Caco-2 (cell line): ENCODE results near the gene BTBD9. TPM values are rescaled to one million over a fixed set of nuclear protein-coding genes. Genes with fewer than 3 reads are reported as not detected.

Experiments used
- Bru-seq: library from RNA; stranded (reverse); fragments of 400-500 nt; gene quantifications from one replicate; lab custom pipeline; 2021; lab: Mats Ljungman, UMichigan
- BruChase-seq, 2 experiments: library from RNA; stranded (reverse); fragments of 400-500 nt; gene quantifications; one replicate each; lab custom pipeline; 2021; lab: Mats Ljungman, UMichigan
- BruUV-seq: library from RNA; stranded (reverse); fragments of 400-500 nt; replicated peaks from 2 replicates; lab custom pipeline; 2021; lab: Mats Ljungman, UMichigan
- CTCF ChIA-PET: fragments of 300-600 bp; sonication (Branson Sonifier 250); formaldehyde crosslinking; loops from one replicate; lab custom pipeline; 2022; ENCODE audit warnings: antibody characterized with exemption; lab: Charles Lee
- POLR2A ChIA-PET: fragments of 300-600 bp; sonication (Branson Sonifier 250); formaldehyde crosslinking; loops from one replicate; lab custom pipeline; 2022; ENCODE audit warnings: antibody characterized with exemption; lab: Charles Lee
- DNase-seq, 2 experiments: peaks; one replicate each; pipeline versions ENCODE4 v3.0.0 to v3.0.0-alpha.2; 2020 to 2022
- H3K27me3 ChIP-seq: replicated peaks from 2 replicates; pipeline ENCODE4 v1.6.0; 2011; ENCODE audit warnings: low read length; ENCODE audit not compliant: control insufficient read depth, insufficient read depth
- H3K36me3 ChIP-seq: 2 replicates; pipeline ENCODE4 v1.5.1; 2011; ENCODE audit warnings: low read length; ENCODE audit not compliant: control insufficient read depth, insufficient read depth
- H3K4me1 ChIP-seq: fragments of 250-450 bp; sonication (Bioruptor Pico); 2 replicates; pipeline ENCODE4 v1.5.1; 2020; ENCODE audit warnings: mild to moderate bottlenecking
- H3K4me3 ChIP-seq: 2 replicates; pipeline ENCODE4 v1.5.1; 2011; ENCODE audit warnings: low read depth, mild to moderate bottlenecking, control low read depth, low read length
- H3K9me3 ChIP-seq: fragments of 250-450 bp; sonication (Bioruptor Pico); 2 replicates; pipeline ENCODE4 v1.5.1; 2020; ENCODE audit warnings: mild to moderate bottlenecking, moderate library complexity
- H3K27ac Mint-ChIP-seq: one replicate; pipeline ENCODE4 v1.8.0; 2022; ENCODE audit warnings: mixed read lengths; ENCODE audit not compliant: unreplicated experiment
- H3K27me3 Mint-ChIP-seq: one replicate; pipeline ENCODE4 v1.8.0; 2022; ENCODE audit warnings: mixed read lengths; ENCODE audit not compliant: insufficient read depth, unreplicated experiment
- H3K36me3 Mint-ChIP-seq: one replicate; pipeline ENCODE4 v1.8.0; 2022; ENCODE audit warnings: mild to moderate bottlenecking, mixed read lengths; ENCODE audit not compliant: insufficient read depth, unreplicated experiment
- H3K4me1 Mint-ChIP-seq: one replicate; pipeline ENCODE4 v1.8.0; 2022; ENCODE audit warnings: low read depth, mixed read lengths; ENCODE audit not compliant: unreplicated experiment
- H3K4me3 Mint-ChIP-seq: one replicate; pipeline ENCODE4 v1.8.0; 2022; ENCODE audit warnings: mild to moderate bottlenecking, moderate library complexity, mixed read lengths; ENCODE audit not compliant: unreplicated experiment
- H3K9me3 Mint-ChIP-seq: one replicate; pipeline ENCODE4 v1.8.0; 2022; ENCODE audit warnings: mixed read lengths; ENCODE audit not compliant: unreplicated experiment
- CTCF ChIP-seq, 2 experiments: fragments of 200-600 bp in 1 of 2; IDR thresholded peaks; 1 replicate in 1 of 2; 2 replicates in 1 of 2; pipeline versions ENCODE4 v1.5.1 to v1.8.0; 2011 to 2022; ENCODE audit warnings: antibody characterized with exemption in 1 of 2, control low read depth in 1 of 2, inconsistent platforms in 1 of 2, low read depth in 1 of 2, low read length in 1 of 2, mild to moderate bottlenecking in 1 of 2, moderate library complexity in 1 of 2; ENCODE audit not compliant: insufficient read depth in 1 of 2, severe bottlenecking in 1 of 2, unreplicated experiment in 1 of 2
- intact Hi-C: fragments of 100-400 bp; cut with micrococcal nuclease; formaldehyde crosslinking; loops from one replicate; pipeline ENCODE4 v1.10.0; 2022; ENCODE audit not compliant: unreplicated experiment
- long read RNA-seq: library from polyadenylated mRNA; stranded (forward); transcript quantifications from one replicate; pipeline ENCODE4 v2.0.0, GENCODE V29; 2022
- total RNA-seq: library from RNA; stranded (reverse); gene quantifications from 2 replicates; pipeline ENCODE4 v1.2.3, GENCODE V29; 2022

BTBD9 gene
- 19.0 and 19.6 TPM in 2 replicates for total RNA-seq
- Bru-seq, nascent RNA = percentile 72 among the genes with signal in this experiment
- percentile 74 among the genes with signal in this experiment for BruChase-seq, experiment 1, labeled RNA remaining after a 2-hour chase
- percentile 65 among the genes with signal in this experiment for BruChase-seq, experiment 2, labeled RNA remaining after a 6-hour chase
- long read RNA-seq, partial matches to known transcripts = 0 of 5 reads
- long read RNA-seq, other reads (novel, unspliced or antisense) = 5 of 5 reads

- intact Hi-C loops = loop anchor here (2.0 kb wide), 1 partner anchor 27 kb away; no protein-coding TSS in a partner anchor
- DNase-seq = peak; percentile 71 to 83
- no peaks in the 10 kb centered on the region for H3K27me3 Mint-ChIP-seq
- peak within 1 kb of the TSS; percentile 85 for H3K27ac Mint-ChIP-seq
- no TSS peak for BruUV-seq
- ChIA-PET POLR2A (interaction anchor here (0.6 kb wide), 5 partner anchors 34 to 1127 kb away, joined by 3 to 6 read pairs (median 4); no protein-coding TSS in a partner anchor), CTCF (interaction anchor here (0.6 to 0.7 kb wide), 6 partner anchors 11 to 758 kb away, joined by 3 to 5 read pairs (median 4); no protein-coding TSS in a partner anchor)
- no peak for TF ChIP-seq CTCF (IDR thresholded peaks at IDR 0.05; ENCODE audit: insufficient read depth in 1 of 2, low read depth in 1 of 2, low read length in 1 of 2, severe bottlenecking in 1 of 2, unreplicated experiment in 1 of 2)
- Histone ChIP-seq H3K27me3 (no peaks in the 10 kb centered on the region), H3K36me3 (no peaks in the 10 kb centered on the region), H3K9me3 (no peaks in the 10 kb centered on the region), H3K4me1 (peaks cover 21% of the 10 kb centered on the region), H3K4me3 (peak within 1 kb of the TSS; percentile 88)
- no peaks in the 10 kb centered on the region for H3K9me3 Mint-ChIP-seq
- peaks cover 37% of the 10 kb centered on the region for H3K4me1 Mint-ChIP-seq
- peak within 1 kb of the TSS; percentile 83 for H3K4me3 Mint-ChIP-seq
- H3K36me3 Mint-ChIP-seq = peaks cover 8% of the 10 kb centered on the region
Measured at GRCh38 chr6:38639498-38640215, at the start of gene BTBD9. Gene BTBD9 (minus strand): TSS chr6:38639929.

GRCh38 chr6:38688579-38689087 lies 48.9 kb upstream of the BTBD9 start:
- intact Hi-C loops = no loop called here
- H3K4me1 Mint-ChIP-seq = peaks cover 13% of the 10 kb centered on the region
- no TSS peak for BruUV-seq
- TF ChIP-seq CTCF (IDR thresholded peaks at IDR 0.05; ENCODE audit: insufficient read depth in 1 of 2, low read depth in 1 of 2, low read length in 1 of 2, severe bottlenecking in 1 of 2, unreplicated experiment in 1 of 2) = no peak
- H3K27me3 Mint-ChIP-seq = no peaks in the 10 kb centered on the region
- Histone ChIP-seq H3K36me3 (peaks cover 3% of the 10 kb centered on the region), H3K4me1 (no peaks in the 10 kb centered on the region), H3K27me3 (no peaks in the 10 kb centered on the region), H3K4me3 (no peak overlapping the region), H3K9me3 (no peaks in the 10 kb centered on the region)
- CTCF ChIA-PET = no interaction called here
- H3K4me3 Mint-ChIP-seq = no peak overlapping the region
- no peak overlapping the region for H3K27ac Mint-ChIP-seq
- H3K9me3 Mint-ChIP-seq = no peaks in the 10 kb centered on the region
- DNase-seq = peak in 1 of 2 experiments; percentile 30
- H3K36me3 Mint-ChIP-seq = peaks cover 6% of the 10 kb centered on the region
- POLR2A ChIA-PET = interaction anchor here (0.7 kb wide), 1 partner anchor 15 kb away, joined by 17 read pairs; no protein-coding TSS in a partner anchor

DNA sequence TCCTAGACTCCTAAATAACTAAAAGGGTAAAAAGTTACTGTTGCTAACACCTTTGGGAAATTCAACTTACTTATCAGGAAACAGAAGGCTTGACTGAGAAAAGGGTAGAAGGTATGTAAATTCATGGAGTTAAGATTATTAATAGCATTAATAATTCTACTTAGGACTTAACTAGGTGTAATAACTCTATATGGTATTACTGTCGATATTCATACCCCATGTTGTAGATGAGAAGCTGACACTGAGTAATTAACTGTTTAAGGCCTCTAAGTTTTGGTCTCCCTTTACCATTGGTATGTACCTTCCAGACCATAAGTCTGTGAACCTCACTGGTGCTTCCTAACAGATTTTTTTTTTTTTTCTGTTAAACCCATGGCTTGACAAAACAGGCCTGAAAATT lies 47.8 kb upstream of the BTBD9 start:
- peaks cover 13% of the 10 kb centered on the region for H3K4me1 Mint-ChIP-seq
- peaks cover 10% of the 10 kb centered on the region for H3K36me3 Mint-ChIP-seq
- ChIA-PET CTCF (no interaction called here), POLR2A (interaction anchor here (0.6 kb wide), 1 partner anchor 21 kb away, joined by 3 read pairs; no protein-coding TSS in a partner anchor)
- Histone ChIP-seq H3K9me3 (no peaks in the 10 kb centered on the region), H3K27me3 (no peaks in the 10 kb centered on the region), H3K4me3 (no peak overlapping the region), H3K36me3 (peaks cover 3% of the 10 kb centered on the region), H3K4me1 (no peaks in the 10 kb centered on the region)
- intact Hi-C loops = no loop called here
- BruUV-seq = no TSS peak
- H3K9me3 Mint-ChIP-seq = no peaks in the 10 kb centered on the region
- H3K27ac Mint-ChIP-seq = no peak overlapping the region
- DNase-seq = no peak
- H3K27me3 Mint-ChIP-seq = no peaks in the 10 kb centered on the region
- TF ChIP-seq CTCF (IDR thresholded peaks at IDR 0.05; ENCODE audit: insufficient read depth in 1 of 2, low read depth in 1 of 2, low read length in 1 of 2, severe bottlenecking in 1 of 2, unreplicated experiment in 1 of 2) = no peak
- no peak overlapping the region for H3K4me3 Mint-ChIP-seq
